CD4-positive, alpha-beta T cell treated with Interleukin-10 for 1 hour (primary cell): ENCODE measurements around the gene STXBP5.

Source experiments
- DNase-seq: peaks from one replicate; pipeline ENCODE4 v3.0.0-alpha.2; 2020

STXBP5 gene

GRCh38 chr6:147204060-147204785 lies at the start of gene STXBP5:
STXBP5 (plus strand) TSS chr6:147204417; CDS start chr6:147204533, 116 bp downstream.
- peak; percentile 43 for DNase-seq

DNA sequence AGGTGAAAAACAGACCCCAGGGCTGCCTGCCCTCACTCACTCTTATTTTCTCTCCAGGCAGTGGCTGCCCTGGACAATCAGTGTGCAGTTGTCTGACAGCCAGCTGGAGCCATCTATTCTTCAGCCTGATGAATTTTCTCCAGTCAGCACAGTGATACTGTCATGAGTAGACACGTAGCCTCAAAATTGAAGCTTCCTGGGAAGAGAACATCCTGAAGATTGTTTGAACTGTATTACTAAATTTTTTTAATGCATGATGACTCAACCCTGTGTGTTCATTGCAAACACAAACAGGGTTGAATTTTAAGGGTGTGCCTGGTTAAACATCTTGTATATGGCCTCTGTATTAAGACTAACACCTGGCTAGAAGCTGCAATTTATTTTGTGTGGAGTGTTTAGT lies 49.8 kb upstream of the STXBP5 start:
- DNase-seq: no peak

DNA sequence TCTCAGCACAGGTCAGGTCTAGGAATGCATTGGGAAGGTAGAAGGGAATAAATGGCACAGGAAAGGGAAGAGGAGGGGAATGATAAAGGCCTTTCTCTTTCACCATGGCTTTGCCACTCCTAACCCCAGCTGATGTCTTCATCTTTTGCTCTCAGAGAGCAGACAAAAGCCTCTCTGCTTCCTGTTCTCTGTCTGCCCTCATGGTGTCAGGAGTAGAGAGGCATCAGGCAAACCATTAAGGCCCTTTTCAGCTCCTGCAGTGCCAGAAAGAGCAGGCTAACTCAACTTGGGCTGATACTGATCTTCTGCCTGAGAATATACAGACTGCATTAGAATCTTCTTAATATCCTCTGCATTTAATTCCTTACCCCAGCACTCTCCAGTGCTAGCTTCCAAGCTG lies 48.0 kb upstream of the STXBP5 start:
- DNase-seq: no peak

DNA sequence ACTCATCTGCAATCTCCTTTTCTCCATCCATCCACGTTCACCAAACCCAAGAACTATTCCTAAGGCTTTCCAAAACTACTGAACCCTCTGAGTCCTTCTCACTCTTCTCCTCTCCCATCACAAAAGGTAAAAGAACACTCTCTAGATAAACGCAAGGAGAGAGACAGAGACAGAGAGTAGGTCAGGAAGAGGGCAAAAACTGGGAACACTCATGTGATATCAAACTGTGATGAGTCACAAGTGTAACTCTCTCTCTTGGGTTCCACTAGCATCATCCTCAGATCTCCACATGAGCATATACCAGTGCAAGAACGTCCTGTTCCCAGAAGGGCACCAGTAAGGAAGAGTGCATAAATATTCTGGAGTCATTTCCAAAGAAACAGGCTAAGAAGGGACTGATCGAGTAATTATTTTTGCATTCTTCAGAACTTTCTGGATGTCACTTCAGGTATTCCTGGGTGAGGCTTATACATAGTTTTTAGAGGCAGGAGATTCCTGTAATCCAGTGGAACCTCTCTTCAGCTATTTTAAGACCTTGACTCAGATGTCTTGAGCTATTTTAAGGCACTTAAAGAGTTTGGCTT lies 47.3 kb upstream of the STXBP5 start:
- DNase-seq: no peak

DNA sequence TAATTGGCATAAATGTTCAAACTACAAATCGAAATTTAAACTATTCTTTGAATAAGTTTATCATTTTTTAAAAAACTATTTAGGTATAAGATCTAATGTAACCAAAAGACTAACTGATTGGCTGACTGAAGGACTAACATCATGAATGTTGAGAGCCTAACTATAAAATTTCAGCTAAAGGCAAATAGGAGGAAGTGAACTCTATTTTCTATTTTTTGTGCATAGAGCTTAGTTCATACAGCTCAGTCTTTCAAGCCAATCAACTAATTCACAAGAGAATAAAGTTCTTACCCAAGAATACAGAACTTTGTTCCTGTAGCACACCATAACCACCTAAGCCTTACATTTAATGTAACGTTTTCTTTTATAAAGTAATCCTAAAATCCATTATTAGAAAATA lies 46.3 kb upstream of the STXBP5 start:
- DNase-seq: no peak

DNA sequence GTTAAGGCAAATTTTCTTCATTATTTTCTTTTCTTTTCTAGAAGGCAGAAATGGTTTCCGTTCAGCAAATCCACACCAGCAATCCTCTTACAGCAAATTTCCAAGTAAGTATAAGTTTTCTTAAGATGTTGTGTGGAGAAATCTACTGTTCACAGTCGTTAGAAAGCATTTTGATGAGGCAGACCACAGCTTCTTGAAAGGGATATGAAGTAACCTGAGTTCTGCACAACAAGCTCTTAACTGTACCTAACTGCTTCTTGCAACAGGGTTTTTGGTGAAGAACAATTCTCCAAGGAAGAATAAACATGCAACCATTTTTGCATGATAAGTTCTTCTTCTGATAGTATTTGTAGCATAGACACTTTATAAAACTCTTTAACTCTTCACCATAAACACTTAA lies 45.3 kb upstream of the STXBP5 start:
- DNase-seq: no peak

- DNase-seq: no peak
Observed at GRCh38 chr6:147159536-147160374, 44.5 kb upstream of the STXBP5 start.

DNA sequence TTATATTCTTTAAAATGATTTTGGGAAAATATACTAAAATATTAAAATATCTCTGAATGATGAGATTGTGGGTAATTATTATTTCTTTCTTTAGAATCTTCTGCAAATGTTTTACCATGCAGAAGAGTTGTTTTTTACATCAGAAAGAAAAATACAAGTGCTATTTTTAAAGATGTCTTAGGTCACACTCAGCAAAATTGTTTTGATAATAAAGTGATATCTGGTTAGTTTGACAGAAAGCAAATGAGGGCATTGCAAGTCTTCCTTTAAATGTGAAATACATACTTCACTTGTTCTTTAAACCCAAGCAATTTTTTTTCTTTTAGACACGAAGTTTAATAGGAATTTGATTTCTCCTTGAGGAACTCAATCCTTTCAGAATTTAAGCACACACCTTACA lies 43.6 kb upstream of the STXBP5 start:
- no peak for DNase-seq

DNA sequence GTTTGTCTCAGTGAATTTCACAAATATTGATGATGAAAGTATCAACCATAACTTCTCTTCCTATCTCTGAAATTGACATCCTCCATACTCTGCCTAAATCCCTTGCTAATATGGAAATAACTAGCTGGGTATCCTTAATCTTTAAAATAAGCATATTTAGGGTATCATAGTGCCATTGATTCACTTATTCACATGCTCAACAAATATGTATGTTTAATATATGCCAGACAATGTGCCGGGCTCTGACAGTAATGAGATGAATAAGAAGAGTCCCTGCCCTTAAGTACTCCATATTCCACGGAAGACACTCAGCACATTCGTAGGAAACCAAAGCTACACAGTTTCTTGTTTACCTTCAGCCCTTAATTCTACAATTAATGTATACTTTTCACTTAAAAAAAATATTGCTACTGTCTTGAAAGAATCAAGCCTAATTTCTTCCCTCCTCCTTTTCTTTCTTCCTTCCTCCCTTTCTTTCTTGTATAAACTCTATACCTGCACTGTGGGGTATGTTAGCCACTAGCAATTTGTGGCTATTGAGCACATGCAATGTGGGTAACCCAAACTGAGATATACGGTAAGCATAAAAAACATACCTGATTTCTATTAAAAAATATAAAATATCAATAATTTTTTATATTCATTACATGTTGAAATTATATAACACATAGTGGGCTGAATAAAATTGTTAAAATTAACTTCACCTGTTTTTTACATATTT lies 42.8 kb upstream of the STXBP5 start:
- DNase-seq: no peak

- DNase-seq: no peak
Observed at GRCh38 chr6:147161974-147162495, 42.2 kb upstream of the STXBP5 start.

DNA sequence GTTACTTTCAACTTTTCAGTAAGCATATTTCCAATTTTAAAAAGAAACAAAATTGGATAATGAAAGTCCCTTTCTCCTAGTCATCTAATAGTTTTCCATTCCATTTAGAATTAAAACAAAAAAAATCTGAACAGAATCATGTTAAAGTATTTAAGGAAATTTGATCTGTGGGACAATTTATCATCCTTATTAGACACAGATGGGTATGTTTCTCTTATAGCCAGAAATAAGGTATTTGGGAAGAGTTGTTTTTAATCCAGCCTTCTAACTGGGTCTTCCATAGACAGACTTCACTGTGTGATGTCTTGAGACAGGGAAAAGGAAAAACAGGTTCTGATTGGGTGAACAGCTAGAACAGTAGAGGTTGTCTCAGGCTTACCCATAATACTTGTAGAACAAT lies 39.5 kb upstream of the STXBP5 start:
- DNase-seq: no peak

DNA sequence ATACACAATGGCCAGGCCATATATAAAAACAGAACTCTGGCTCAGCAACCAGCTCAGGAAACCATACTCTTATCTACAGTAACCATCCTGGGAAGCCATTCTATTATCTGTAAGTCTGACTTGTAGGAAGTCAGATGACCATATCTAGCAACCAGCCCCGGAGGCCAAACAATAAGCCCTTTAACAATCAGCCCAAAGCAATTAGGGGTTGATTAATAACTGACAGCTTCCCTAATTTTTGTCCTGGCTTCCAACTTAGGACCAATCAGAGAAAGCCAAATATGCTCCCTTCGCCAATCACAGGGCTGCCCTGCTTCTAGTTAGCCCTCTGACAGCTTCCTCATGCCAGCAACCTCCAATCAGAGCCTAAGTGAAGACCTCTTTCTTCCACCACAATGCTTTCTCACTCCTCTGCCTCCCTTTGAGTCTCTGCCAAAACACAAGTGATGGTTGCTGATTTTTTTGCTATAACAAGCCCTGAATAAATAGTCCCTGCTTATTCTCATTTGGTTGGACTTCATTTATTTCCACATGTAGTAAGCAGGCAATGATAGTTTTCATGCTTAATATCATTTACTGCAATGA lies 37.8 kb upstream of the STXBP5 start:
- DNase-seq: no peak

DNA sequence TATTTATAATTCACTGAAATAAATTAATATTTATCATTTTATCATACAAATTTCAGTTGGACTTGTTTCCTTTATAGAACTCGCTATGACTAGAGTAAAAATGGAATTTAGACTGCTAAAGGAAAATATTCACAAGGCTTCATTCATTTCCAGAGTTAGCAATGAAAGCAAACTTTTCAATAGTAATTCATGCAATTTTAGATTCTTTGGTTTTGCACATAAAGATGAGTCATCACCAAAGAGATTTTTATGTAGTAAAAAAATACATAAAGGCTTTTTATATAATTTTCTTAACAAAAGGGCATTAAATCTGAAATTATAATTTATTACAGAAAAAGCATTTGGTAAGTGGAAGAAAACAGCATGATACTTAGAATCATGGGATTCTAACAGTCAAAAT lies 37.2 kb upstream of the STXBP5 start:
- DNase-seq: no peak

GRCh38 chr6:147167576-147168461 lies 36.4 kb upstream of the STXBP5 start:
- DNase-seq: no peak

GRCh38 chr6:147169529-147169928 lies 34.7 kb upstream of the STXBP5 start:
- no peak for DNase-seq

DNA sequence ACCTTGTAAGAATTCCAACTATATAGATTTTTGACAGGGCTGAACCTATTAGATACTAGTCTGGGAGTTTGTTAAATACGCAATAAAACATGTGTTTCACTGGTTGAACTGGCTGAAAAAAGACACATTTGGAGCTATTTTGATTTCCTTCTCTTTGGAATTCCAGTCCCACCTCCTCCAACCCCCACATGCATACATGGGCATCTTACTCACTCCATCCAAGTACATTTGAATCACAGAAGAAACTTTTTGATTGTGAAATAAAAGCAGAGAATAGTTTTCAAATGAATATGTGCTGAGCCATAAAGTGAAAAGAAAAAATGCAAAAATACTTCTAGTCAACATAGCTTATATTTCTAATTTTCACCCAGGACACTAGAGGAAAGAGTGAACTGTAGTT lies 33.9 kb upstream of the STXBP5 start:
- DNase-seq: no peak

DNA sequence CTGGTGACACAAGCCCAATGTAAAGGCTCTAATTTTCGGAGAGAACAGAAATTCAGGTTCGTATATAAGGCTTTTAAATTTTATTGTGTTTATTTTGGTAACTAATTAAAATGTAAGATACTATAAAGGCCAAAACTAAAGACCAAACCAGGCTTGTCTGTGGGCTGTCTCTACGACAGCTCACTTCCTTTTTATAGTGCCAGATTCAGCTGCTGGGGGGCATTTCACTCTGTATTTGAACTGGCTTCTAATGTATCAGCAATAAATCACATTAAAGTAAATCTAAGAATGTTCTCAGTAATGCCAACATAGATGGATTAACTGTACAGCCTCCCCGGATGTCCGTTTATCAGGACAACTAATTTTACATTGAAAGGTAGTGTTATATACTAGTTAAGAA lies 31.1 kb upstream of the STXBP5 start:
- DNase-seq: no peak

DNA sequence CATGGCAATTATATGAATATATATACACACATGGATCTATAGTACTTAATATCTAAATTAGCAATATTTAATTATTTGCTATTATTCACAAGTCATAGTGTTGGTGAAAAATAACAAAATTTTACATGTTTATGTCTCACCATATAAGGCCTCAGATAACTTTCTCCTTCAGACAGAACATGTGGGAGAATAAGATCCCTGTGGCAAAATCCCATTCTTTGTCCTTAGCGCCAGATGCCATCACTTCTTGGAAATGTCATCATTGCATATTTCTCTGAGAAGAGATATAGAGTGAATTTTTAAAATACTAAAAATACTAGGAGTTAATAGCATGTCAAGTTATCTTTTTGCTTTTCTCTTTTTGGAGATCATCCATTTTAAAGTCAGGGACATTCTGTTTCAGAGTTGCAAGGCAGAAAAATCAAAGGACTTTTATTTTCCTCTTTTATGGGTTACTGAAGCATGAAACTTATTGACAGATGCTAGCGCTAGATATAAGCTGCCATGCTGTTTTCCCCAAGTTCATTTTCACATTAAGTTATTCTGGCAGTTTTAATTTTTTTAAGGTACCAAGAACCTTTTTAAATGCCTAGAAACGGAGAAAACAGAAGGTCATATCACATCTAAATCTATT lies 30.4 kb upstream of the STXBP5 start:
- no peak for DNase-seq

- DNase-seq: no peak
Observed at GRCh38 chr6:147176795-147177194, 27.4 kb upstream of the STXBP5 start.

DNA sequence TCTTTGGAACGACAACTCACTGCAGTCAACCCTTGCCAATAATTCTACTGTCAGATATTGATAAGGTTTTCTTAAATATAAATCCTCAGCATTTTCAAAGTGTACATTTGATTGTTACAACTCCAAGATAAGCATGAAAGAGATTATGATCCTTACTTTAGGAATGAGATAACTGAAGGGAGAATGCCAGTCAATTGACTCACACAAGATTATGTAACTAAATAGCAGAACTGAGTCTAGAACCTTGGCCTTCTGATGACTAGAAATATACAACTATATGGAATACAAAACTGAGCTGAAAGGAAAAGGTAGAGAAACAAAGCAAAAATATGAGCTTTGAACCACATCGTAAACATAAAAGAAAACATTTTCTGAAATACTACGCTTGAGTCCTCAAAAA lies 26.9 kb upstream of the STXBP5 start:
- no peak for DNase-seq

DNA sequence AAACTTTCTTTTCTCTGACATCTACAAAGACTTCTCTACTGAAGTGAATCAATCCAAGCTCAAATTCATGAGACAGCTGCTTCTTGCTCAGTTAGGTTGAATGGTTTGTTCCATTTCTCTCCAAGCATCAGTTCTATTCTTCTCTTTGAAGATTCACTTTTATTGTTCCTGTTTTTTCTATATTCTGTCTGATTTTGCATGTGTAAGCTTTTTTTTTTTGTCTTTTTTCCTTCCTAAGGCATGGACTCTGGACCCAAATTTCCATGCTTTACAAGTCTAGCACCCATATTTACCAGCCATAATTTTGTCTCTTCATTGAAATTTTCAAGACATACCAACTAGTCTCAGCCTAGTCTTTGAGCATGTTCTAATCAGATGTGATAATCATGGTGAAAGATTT lies 25.9 kb upstream of the STXBP5 start:
- DNase-seq: no peak
